Endothelial cell (in vitro differentiated cells): Measurements from ENCODE around the gene GALNT2. TPM values are rescaled to one million over a fixed set of nuclear protein-coding genes. Genes with fewer than 3 reads are reported as not detected.

Experiments used
- DNase-seq: peaks from one replicate; pipeline ENCODE4 v3.0.0; 2021; ENCODE audit warnings: low spot score
- H3K27ac Mint-ChIP-seq: one replicate; pipeline ENCODE4 v1.8.0; 2021; ENCODE audit warnings: mixed read lengths, inconsistent platforms; ENCODE audit not compliant: unreplicated experiment
- H3K27me3 Mint-ChIP-seq: one replicate; pipeline ENCODE4 v1.8.0; 2021; ENCODE audit warnings: mild to moderate bottlenecking, moderate library complexity, mixed read lengths, inconsistent platforms; ENCODE audit not compliant: unreplicated experiment
- H3K36me3 Mint-ChIP-seq: one replicate; pipeline ENCODE4 v1.8.0; 2021; ENCODE audit warnings: mild to moderate bottlenecking, low read depth, mixed read lengths, inconsistent platforms; ENCODE audit not compliant: unreplicated experiment
- H3K4me1 Mint-ChIP-seq: one replicate; pipeline ENCODE4 v1.8.0; 2021; ENCODE audit warnings: mild to moderate bottlenecking, mixed read lengths, inconsistent platforms; ENCODE audit not compliant: unreplicated experiment
- H3K4me3 Mint-ChIP-seq: one replicate; pipeline ENCODE4 v1.8.0; 2021; ENCODE audit warnings: mild to moderate bottlenecking, mixed read lengths, inconsistent platforms; ENCODE audit not compliant: unreplicated experiment
- H3K9me3 Mint-ChIP-seq: one replicate; pipeline ENCODE4 v1.8.0; 2021; ENCODE audit warnings: mixed read lengths, inconsistent platforms; ENCODE audit not compliant: unreplicated experiment
- CTCF ChIP-seq: fragments of 200-600 bp; sonication (generic); IDR thresholded peaks from one replicate; pipeline ENCODE4 v1.5.0; 2021; ENCODE audit warnings: antibody characterized with exemption; ENCODE audit not compliant: unreplicated experiment
- long read RNA-seq: library from polyadenylated mRNA; unstranded; transcript quantifications from one replicate; pipeline ENCODE4 v2.0.0, GENCODE V29; 2020; ENCODE audit not compliant: unreplicated experiment
- total RNA-seq: library from RNA; stranded (reverse); fragmentation: NEBNext Ultra II Directional; extraction: Animal tissue kit (Norgen Biotek cat#: 25700); gene quantifications from one replicate; pipeline ENCODE4 v1.2.1, GENCODE V29; 2021; ENCODE audit not compliant: unreplicated experiment

The GALNT2 gene
- 74.8 TPM for total RNA-seq
- long read RNA-seq, full-length matches to known transcripts = 12 of 16 reads
- long read RNA-seq, partial matches to known transcripts = 3 of 16 reads
- long read RNA-seq, other reads (novel, unspliced or antisense) = 1 of 16 reads

GRCh38 chr1:230066466-230067404, at the start of gene GALNT2:
Gene GALNT2 (plus strand): TSS chr1:230067238. CDS start chr1:230067281, 43 bp downstream.
- Mint-ChIP-seq H3K4me1 (peaks cover 13% of the 10 kb centered on the region), H3K27ac (peak within 1 kb of the TSS; percentile 72), H3K36me3 (peaks cover 3% of the 10 kb centered on the region), H3K9me3 (no peaks in the 10 kb centered on the region), H3K27me3 (peaks cover 9% of the 10 kb centered on the region), H3K4me3 (peak within 1 kb of the TSS; percentile 91)
- no peak for TF ChIP-seq CTCF
- DNase-seq = peak; percentile 90

DNA sequence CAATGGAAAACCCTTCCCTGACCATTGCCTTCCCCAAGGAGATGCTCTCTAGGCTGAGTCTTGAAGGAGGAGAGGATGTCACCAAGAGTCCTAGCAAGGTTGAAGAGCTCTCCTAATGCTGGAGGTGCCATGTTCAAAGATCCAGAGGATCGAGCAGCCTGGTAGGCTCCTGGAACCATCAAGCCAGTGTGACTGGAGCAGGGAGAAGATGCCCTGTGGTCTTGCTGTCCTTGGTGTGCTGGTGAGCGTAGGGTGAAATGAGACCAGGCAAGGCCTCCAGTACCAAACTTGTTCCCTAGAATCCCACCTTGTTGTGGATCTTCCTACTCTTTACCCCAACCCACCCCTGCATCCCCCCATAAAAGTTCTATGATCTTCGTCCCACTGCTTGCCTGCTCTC, 46.6 kb upstream of the GALNT2 start:
- Mint-ChIP-seq H3K27ac (no peak overlapping the region), H3K9me3 (no peaks in the 10 kb centered on the region), H3K36me3 (no peaks in the 10 kb centered on the region), H3K4me1 (peaks cover 24% of the 10 kb centered on the region), H3K4me3 (no peak overlapping the region), H3K27me3 (peaks cover 3% of the 10 kb centered on the region)
- no peak for TF ChIP-seq CTCF
- no peak for DNase-seq

- Mint-ChIP-seq H3K4me1 (peaks cover 24% of the 10 kb centered on the region), H3K27me3 (peaks cover 4% of the 10 kb centered on the region), H3K36me3 (no peaks in the 10 kb centered on the region), H3K27ac (peak overlapping the region; percentile 19), H3K4me3 (no peak overlapping the region), H3K9me3 (no peaks in the 10 kb centered on the region)
- DNase-seq = no peak
- TF ChIP-seq CTCF = no peak
Measured at GRCh38 chr1:230022666-230023380, 44.2 kb upstream of the GALNT2 start.

DNA sequence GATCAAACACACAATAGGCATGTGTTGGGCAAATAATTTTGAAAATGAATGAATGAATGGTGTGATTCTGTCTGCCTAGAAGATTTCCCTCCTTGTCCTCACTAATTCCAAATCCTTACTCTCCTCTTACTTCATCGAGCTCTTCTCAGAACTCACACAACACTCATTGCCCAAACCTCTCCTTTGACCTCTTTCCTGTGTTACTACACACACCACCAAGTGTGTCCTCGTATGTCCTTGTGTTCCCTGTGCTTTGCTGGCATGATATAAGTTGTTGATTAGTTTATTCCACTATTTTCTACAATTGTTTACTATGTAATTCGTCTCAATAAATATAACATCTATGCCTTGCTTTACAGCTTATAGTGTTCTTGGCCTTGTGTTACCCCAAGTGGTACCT, 41.4 kb upstream of the GALNT2 start:
- Mint-ChIP-seq H3K27ac (no peak overlapping the region), H3K27me3 (peaks cover 4% of the 10 kb centered on the region), H3K9me3 (no peaks in the 10 kb centered on the region), H3K4me1 (peaks cover 19% of the 10 kb centered on the region), H3K4me3 (no peak overlapping the region), H3K36me3 (no peaks in the 10 kb centered on the region)
- no peak for DNase-seq
- no peak for TF ChIP-seq CTCF
